ENCODE data around the gene HTRA1.

Gene HTRA1

DNA sequence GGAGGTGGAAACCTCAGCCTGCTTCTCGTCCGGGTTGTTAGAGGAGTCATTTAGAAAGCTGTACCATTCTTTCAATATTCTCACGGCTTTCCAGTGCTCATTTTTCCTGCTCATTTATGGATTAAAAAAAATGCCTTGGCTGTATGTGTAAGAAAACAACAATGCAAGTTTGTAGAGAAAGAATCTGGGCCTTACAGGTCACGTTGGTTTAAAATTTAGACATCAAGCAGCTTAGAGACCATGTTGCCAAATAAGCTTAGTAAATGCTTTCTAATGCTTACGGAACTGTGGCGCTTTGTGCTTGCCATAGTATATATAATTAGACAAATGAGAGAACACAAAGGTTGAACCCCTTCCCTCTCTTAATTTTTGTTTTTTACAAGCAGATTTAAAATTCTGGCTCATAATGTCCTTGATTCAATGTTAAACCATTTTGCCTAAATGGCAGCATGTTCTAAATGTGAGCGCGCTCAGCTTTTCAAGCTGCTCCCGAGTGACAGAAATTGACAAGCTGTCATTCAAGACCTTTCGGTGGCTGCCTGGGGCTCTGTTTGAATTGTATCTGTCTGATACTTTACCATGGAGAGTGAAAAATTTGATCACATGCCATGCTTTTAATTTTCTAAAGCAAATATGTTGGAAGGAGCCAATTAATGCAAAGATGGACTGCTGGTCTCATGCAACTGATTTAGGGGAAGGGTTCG lies 5.8 kb upstream of the HTRA1 start:
- DNase-seq, result no peak

DNA sequence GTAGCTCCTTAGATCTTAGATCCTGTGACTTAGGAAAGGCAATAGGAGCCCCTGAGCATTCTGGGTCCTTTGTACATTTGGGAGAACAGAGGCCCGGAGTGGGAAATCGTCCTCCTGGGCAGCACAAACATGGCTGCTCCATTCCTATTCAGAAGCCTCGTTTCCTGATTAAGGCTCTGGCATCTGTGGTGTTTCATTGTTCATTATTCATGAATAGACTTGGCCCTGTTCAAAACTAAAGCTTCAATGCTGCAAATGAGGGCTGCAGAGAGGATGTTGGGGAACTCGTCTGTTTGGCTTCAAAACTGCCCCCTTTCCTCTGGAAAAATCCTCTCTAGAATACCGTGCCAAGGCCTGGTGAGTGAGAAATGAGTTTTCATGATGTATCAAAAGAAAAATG lies 3.4 kb upstream of the HTRA1 start:
- DNase-seq, result no peak

DNA sequence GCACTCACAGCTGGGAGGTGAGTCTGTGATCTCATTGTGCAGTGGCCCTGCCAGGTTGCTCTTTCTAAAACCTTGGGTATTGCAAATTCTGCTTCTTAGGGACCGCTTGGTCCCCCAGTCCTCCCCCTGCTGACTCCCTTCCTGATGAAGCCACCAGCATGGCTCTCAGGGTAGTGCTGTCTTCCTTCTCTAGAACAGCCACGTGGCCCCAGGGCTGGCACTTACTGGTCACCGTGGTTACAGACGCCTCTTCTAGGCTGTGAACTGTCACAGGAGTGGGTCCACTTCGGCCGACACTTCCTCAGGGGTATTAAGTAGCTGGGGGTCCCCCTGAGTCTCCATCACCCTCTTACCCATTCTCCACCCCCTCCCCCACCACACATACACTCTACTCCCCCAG lies 2.7 kb upstream of the HTRA1 start:
- DNase-seq, result no peak

DNA sequence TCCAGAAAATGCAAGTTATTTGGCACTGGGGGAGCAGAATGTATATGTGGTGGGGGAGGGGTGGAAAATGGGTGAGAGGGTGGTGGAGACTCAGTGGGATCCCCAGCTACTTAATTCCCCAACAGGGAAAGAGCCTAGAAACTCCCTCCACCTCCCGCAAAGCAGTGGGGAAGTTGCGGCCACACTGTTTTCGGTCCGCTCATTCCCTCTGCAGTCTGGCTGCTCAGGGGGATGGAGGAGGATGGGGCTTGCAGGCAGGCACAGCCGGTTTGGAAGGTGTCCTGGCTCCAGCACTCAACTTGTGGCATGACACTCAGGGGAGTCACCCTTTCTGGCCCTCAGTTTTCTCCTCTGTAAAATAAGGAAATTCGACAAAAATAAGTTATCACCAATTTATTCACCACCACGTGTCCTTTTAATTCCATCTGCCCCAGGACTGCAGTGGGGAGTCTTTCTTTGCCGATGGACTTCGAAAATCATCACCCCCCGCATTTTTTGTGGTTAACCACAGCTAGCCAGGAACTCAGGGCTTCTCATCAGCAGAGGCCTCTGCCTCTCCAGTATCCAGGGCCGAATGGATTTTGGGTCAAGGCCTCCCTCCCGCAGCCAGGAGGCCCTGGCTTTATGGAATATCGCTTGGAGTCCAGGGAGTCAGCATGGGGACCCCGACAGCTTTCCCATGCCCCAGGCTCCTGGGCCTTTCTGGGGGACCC lies 1.6 kb upstream of the HTRA1 start:
- DNase-seq, result no peak

DNA sequence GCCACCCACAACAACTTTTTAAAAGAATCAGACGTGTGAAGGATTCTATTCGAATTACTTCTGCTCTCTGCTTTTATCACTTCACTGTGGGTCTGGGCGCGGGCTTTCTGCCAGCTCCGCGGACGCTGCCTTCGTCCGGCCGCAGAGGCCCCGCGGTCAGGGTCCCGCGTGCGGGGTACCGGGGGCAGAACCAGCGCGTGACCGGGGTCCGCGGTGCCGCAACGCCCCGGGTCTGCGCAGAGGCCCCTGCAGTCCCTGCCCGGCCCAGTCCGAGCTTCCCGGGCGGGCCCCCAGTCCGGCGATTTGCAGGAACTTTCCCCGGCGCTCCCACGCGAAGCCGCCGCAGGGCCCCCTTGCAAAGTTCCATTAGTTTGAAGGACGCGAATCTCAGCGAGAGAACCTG lies 461 bp upstream of the HTRA1 start:
- no peak for DNase-seq

DNA sequence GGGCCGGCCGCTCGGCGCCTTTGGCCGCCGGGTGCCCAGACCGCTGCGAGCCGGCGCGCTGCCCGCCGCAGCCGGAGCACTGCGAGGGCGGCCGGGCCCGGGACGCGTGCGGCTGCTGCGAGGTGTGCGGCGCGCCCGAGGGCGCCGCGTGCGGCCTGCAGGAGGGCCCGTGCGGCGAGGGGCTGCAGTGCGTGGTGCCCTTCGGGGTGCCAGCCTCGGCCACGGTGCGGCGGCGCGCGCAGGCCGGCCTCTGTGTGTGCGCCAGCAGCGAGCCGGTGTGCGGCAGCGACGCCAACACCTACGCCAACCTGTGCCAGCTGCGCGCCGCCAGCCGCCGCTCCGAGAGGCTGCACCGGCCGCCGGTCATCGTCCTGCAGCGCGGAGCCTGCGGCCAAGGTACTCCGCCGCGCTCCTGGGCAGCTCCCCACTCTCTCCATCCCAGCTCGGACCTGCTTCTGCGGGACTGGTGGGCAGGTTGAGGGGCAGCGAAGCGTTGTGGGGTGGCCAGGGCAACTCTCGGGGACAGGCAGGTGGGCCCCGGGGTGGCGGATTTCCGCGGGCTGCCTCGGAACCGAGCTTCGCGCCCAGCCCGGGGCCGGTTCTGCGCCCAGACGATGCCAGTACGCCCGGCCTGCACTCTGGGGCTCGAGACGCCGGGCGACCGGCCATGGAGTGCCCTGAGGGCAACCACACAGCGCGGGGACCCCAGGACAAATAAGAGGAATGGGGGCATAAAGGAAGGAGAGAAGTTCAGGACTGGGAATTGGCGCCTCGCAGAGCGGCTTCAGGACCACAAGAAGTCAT lies 578 bp downstream of the HTRA1 start:
- no peak for DNase-seq

DNA sequence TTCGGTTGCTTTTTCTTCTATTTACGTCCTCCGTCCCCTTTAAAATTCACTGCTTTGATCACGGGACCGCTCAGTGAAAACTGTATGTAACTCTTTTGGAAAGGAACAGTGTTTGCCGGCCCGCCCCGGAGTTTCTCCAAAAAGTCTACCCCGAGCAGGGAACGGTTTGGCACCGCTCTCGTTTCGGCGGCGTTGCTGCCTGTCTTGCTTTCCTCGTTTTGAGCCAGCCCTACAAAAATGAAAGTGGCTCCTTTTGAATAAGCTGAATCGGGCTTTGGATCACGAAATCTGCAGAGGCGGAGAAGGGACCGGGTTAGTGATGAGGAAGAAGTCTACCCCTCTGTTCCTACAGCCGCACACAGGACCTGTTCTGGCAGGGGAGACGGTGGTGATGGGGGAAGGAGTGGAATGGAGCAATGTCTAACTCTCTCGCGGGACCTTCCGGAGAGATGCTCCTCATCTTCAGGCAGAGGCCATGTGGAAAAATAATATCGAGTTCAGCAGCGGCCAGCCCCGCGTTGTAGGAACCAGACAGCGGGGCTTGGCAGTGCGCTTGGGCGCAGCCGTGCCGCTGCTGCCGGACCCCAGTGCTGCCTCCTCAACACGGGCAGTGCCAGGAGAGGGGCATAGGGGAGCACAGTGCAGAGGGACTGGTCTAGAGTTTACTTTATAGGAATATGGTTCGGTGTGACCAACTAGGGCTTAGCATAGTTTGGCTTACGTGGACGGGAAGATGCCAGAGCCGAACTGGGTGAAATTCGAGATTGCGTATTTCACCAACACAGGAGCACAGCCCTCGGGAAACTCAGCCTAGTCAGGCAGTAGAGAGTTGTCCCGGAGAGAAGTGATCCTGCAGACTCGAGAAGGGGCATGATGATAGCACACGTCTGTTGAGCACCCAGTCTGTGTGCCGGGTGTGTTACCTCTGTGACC lies 1.4 kb downstream of the HTRA1 start:
- no peak for DNase-seq

DNA sequence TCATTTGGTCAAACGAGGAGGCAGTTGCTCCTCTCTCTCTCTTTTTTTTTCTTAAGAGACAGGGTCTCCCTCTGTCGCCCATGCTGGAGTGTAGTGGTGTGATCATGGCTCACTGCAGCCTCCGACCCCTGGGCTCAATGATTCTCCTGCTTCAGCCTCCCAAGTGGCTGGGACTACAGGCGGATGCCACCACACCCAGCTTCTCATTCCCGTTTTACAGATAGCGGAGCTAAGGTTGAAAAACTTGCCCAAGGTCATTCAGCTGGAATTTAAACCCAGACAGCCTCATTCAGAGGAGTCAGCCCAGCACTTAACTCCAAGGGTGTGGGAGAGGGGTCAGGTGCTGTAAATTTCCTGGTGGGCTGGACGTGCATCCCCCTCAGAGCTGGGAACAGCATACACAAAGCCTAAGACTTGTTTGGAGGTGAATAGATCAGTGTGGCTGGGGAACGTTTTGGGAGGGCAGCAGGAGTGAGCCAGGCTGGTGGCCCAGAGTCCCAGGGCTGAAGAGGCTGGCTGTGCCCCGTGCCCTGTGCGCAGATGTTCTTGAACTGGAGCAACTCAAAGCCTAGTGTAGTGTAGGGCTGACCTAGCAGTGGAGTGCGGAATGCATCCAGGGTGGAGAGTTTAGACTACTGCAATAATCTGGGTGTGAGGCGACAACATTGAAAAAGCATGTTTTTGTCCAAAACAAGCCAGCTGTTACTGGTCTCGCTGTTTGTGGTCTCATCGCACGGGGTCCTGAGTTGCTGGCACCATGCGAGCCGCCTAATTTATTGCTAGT lies 2.3 kb downstream of the HTRA1 start:
- no peak for DNase-seq

DNA sequence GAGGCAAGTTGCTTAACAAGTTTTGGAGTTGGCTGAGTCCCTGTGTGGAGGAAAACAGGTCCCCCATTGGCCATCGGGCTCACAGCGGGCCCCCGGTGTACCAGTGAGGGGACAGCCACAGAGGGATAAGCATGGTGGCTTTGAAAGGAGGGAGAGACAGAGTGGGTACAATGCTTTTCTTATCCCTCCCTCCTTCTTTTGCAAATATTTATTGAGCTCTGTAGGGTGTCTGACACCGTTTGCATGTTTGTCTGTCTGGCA lies 2.8 kb downstream of the HTRA1 start:
- no peak for DNase-seq

DNA sequence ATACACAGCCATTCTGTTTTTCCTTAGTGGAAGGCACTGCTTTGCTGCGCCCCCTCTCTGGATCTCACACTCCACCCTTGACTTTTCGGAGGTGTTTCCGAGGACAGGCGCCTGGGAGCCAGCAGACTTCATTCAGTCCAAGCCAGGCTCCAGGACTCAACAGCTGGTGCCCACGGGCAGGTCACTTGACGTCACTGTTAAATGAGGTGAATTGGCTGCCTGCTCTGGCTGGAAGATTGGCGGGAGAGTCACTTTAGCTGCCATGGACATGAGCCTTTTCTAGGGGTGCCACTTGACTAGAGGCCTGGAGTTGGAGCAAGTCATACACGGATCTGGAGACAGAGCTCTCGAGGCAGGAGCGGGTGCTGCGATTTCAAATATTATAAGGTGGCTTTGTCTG lies 3.2 kb downstream of the HTRA1 start:
- DNase-seq, result no peak

DNA sequence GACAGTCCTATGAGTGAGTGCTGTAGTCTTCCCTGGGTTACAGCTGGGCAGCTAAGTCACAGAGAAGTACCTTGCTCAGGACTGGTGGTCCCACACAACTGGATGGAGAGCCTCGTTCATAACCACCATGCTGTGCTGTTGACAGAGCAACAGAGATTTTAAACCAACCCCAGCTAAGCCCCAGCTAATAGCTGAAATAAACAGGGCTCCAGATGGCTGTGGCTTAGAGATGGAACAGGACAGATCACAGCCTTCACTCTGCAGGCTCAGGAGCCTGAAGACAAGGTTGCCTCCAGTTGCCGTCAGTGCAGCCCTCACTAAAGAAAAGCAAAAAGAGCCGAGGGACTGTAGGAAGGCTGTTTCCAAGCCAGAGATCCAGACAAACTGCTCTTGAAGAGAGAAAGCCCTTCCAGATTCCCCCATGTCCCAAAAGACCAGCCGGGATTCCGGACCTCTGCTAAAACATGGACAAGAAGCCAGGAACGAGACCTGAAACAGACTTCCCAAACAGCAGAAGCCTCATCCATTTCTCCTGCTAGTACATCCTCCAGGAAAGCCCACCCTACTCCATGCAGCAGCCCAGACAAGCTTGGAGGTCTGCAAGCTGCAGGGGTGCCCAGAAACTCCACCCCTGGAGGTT lies 4.2 kb downstream of the HTRA1 start:
- no peak for DNase-seq

DNA sequence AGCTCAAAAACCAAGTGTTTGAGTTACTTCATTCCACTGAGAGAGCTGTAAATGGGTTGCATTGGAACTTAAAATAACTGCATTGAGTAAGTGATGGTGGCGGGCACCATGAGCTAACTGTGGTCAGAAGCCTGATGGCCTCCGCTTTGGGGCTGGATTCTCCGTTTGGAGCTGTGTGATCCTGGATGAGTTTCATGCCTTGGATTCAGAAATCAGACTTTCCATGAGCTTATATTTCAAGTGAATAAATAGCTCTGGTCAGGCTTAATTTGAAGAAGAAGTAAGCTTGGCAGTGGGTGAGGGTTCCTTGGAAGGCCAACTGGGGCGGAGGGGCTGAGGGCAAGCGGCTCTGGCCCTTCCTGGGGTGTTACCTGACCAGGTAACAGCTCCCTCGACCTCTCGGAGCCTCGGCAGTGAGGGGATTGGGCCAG lies 5.6 kb downstream of the HTRA1 start:
- DNase-seq, result no peak

DNA sequence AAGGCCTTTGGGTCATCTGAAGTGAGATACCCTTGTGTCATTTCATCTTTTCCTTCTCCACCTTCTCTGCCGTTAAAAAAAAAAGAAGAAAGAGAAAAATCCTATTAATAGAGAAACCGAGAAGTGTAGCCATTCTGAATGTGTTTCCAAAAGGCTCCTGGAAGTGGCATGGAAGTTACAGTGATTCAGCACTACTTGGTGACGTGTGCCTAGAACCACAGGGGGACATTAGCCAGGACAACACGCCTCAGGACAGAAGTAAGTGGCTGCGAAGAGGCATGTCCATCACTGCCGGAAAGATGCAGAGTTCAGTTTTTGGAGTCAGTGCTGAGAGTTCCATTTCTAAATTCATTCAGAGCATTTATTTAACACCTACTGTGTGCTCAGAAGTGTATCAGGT lies 6.3 kb downstream of the HTRA1 start:
- DNase-seq, result no peak

DNA sequence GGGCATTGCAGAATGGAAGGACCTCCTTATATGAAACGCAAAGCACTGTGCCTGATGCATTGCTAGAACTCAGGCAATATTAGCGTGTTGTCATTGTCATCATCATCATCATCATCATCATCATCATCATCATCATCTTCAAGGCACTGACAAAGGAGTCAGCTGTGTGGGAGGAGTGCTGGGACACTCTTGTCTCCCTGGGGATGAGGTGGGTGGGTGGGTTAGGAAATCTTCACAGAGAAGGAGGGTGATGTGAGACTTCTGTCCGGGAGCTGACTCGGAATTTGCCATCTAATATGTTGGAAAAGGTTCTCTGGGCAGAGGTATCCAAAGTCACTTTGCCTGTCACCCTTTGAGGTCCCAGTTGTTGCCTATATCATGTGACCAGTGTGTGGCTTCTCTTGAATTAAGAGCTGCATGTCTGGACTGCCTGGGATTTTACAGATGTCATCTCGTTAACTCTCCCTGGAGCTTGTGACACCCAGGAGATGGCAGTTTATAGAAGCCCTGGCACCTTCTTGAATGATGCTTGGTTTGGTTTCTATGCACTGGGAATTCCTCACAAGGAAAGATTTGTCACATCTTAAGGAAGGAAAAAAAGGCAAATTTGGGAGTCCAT lies 7.1 kb downstream of the HTRA1 start:
- DNase-seq, result no peak

DNA sequence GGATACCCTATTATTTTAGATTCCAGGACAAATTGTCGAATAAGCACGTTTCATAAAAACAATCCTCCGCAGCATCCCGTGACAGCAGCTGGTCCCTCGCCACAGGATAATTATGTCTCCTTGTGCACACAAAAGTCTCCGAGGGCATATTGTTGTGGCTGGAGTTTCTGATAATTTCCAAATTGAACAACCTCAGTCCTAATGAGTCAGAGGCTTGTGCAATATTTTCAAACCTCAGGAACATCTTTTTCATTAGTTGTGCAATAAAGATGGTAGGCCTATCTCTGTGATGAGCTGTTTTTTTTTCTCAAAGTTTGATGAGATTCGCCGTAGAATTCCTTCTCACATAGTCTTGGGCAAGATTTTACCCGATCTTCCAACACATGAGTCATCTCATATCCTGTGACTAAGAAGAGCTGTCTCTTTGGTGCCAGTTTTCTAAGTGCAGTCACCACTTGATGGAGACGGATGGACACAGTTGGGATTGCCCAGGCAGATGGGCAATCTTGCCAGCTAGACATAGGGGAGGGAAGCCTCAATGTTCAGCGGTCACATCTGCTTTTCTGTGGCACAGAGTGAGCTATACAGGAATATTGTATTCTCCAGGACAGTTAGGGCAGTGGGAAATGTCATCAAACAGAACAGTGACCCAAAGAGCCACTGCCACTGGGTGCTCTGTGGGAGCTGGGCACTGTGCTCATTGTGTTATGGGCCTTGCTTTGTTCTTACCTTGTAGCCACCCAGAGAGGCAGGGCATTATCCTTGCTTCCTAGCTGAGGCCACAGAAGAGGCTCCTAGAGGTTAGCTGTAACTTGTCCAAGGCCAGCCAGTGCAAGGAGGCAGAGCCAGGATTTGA lies 7.8 kb downstream of the HTRA1 start:
- no peak for DNase-seq

DNA sequence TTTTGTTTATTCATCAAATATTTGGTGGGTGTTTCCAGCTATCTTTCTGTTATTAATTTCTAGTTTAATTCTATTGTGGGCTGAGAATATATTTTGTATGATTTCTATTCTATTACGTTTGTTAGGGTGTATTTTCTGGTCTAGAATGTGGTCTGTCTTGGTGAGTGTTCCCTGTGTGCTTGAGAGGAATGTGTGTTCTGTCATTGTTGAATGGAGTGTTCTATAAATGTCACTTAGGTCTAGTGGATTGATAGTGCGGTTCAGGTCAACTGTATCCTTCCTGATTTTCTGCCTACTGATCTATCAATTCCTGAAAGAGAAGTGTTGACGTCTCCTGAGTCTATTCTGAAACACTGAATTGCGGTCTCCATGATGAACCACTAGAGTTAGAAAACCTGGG lies 8.5 kb downstream of the HTRA1 start:
- DNase-seq, result no peak

DNA sequence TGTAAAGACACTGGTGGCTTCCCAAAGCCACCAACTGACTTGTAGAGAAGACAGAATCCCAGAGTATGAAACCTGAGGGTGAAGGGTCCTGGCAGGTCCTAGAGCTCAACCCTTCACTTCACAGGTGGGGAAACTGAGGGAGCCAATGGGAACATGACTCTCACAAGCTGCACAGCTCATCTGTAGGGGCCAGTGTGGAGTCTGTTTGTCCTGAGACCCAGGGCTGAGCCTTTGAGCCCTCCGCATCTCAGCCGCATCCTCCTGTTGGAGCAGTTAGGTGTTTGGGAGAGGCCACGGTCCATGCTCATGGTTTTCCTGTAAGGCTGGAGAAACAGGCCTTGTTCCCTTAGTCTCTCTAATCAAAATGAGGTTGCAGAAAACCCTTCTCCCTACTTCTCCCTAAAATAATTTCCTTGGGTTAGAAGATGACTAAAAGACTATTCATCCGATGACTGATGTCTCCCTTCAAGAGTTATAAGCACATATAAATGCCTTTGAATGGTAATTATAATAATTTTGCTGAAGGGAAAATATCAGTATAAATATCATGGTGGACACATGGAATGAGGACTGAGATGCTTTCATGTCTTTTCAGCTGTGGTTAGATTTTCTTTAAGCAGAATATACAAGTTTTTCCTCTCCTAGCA lies 10.3 kb downstream of the HTRA1 start:
- DNase-seq, result no peak

DNA sequence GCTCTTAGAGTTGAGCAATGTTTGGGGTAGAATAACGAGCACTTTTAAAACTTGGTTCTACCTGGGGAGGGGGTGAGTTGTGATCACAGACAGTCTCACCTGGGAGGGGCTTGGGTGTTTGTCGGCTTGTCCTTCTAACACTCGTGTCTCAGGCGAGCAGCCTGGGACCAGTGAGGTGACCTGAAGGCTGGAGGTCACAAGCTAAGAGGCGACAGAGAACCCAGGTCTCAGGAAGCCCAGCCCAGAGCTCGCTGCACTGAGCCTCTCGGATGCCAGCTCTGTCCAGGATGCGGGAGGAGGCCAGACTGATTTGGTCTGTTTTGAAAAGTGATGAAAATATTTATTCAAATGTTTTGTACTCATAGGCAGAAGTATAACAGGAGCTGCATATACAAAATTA lies 11.8 kb downstream of the HTRA1 start:
- DNase-seq, result no peak

DNA sequence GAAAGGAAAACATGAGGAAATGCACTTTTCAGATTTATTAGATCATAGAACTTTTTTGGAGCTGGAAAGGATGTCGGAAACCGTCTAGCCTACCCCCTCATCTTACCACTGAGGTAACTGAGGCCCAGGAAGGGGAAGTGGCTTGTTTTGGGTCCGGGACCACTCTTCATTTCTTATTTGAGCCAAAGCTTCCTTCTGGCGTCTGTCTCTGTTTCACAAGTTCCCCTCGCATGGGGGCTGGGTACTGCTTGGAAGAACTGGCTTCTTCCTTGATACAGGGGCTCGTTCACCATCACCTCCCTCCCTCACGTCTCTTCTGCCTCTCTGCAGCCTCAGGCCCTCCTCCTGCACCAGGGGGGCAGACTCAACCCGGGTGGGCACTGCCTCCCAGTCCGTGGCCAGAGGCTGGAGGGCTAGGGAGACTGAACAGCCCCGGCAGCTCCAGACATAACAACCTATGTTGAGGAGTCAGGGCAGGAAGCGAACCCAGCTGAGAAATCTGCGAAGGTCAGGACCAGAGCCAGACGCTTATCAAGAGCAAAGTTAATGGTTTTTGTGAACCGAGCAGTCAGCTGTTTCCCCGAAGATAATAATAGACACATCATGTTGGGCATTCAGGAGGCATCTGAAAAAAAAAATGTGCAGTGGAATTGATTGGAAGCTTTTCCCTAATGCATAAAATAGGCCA lies 12.9 kb downstream of the HTRA1 start:
- DNase-seq, result no peak

All from stimulated activated CD4-positive, alpha-beta T cell treated with anti-CD3 and anti-CD28 coated beads, Interleukin-4, amount 100 ng/mL, for 24 hours (primary cell).